K562 (cell line): Measurements from ENCODE around the gene BNIP5. TPM values are rescaled to one million over a fixed set of nuclear protein-coding genes. Genes with fewer than 3 reads are reported as not detected.

ENCODE experiments used
- BRCA1 ChIP-seq, 2 experiments: fragments of 450-650 bp in 1 of 2; sonication (generic) in 1 of 2; formaldehyde crosslinking in 1 of 2; IDR thresholded peaks; 2 replicates each; pipeline versions ENCODE4 v1.5.0 to v1.6.1; 2017 to 2020; ENCODE audit warnings: mild to moderate bottlenecking in 1 of 2, missing genetic modification reagents in 1 of 2
- CBX5 ChIP-seq: IDR thresholded peaks from 2 replicates; pipeline ENCODE4 v1.6.1; 2014; ENCODE audit warnings: low read depth, borderline replicate concordance
- EZH2 ChIP-seq: IDR thresholded peaks from 2 replicates; pipeline ENCODE4 v1.6.1; 2012; ENCODE audit warnings: low read depth, mild to moderate bottlenecking, inconsistent platforms, low read length, borderline replicate concordance
- FOXM1 ChIP-seq, 2 experiments: fragments of 450-650 bp in 1 of 2; sonication (generic) in 1 of 2; formaldehyde crosslinking in 1 of 2; IDR thresholded peaks; 2 replicates each; pipeline versions ENCODE4 v1.6.1 to v1.9.0; 2017 to 2022; ENCODE audit warnings: low read depth in 2 of 2, mild to moderate bottlenecking in 2 of 2, missing genetic modification reagents in 1 of 2, moderate library complexity in 1 of 2
- FUS ChIP-seq: fragments of 200-400 bp; formaldehyde crosslinking; optimal IDR thresholded peaks from 2 replicates; pipeline ENCODE3; 2017; ENCODE audit warnings: low read depth, low read length
- KDM1A ChIP-seq, 2 experiments: fragments of 450-650 bp; IDR thresholded peaks; 2 replicates each; pipeline ENCODE4 v1.6.1; 2016; ENCODE audit warnings: mild to moderate bottlenecking in 2 of 2
- NCOA1 ChIP-seq: fragments of 450-650 bp; IDR thresholded peaks from 2 replicates; pipeline ENCODE4 v1.6.1; 2016; ENCODE audit warnings: low read depth
- NFIX ChIP-seq: fragments of 250-450 bp; sonication (Bioruptor Pico); IDR thresholded peaks from 2 replicates; pipeline ENCODE4 v1.4.0; 2020; ENCODE audit warnings: low read depth, mild to moderate bottlenecking, moderate library complexity
- NR2C1 ChIP-seq, 2 experiments: fragments of 450-650 bp; IDR thresholded peaks; 2 replicates each; pipeline ENCODE4 v1.6.1; 2017; ENCODE audit warnings: mild to moderate bottlenecking in 2 of 2, antibody characterized with exemption in 1 of 2, inconsistent platforms in 1 of 2, missing compliant biosample characterization in 1 of 2, missing genetic modification characterization in 1 of 2
- RBM25 ChIP-seq: fragments of 200-400 bp; formaldehyde crosslinking; IDR thresholded peaks from 2 replicates; pipeline ENCODE4 v1.6.1; 2018; ENCODE audit warnings: low read length, low read depth, moderate library complexity; ENCODE audit not compliant: severe bottlenecking
- SNIP1 ChIP-seq: fragments of 450-650 bp; IDR thresholded peaks from 2 replicates; pipeline ENCODE4 v1.7.1; 2017; ENCODE audit warnings: low read depth, mild to moderate bottlenecking
- ZBTB49 ChIP-seq: sonication (generic); formaldehyde crosslinking; IDR thresholded peaks from 2 replicates; pipeline ENCODE4 v1.8.0; 2022; ENCODE audit warnings: missing genetic modification reagents, mild to moderate bottlenecking, borderline replicate concordance
- ZBTB7A ChIP-seq: IDR thresholded peaks from 2 replicates; pipeline ENCODE4 v1.6.1; 2011; ENCODE audit warnings: low read depth, mild to moderate bottlenecking, low read length, moderate library complexity, borderline replicate concordance; ENCODE audit not compliant: control insufficient read depth
- ZZZ3 ChIP-seq: fragments of 450-650 bp; IDR thresholded peaks from 2 replicates; pipeline ENCODE4 v1.6.1; 2016; ENCODE audit warnings: antibody characterized with exemption, mild to moderate bottlenecking, moderate library complexity
- polyA plus RNA-seq, 8 experiments: library from polyadenylated mRNA; depleted of rRNA in 4 of 8; stranded (reverse) in 5 of 8; unstranded in 3 of 8; fragments of >200 nt; fragmentation: Nextera tagmentation in 2 of 8; fragmentation: Illumina TruSeq in 1 of 8; extraction: Ambion mirVana in 2 of 8; extraction: Trizol in 1 of 8; gene quantifications; 2 replicates each; pipeline versions ENCODE4 v1.2.1 to v1.2.3, GENCODE V29; 2011 to 2014; ENCODE audit warnings: inconsistent platforms in 1 of 8, missing spikeins in 1 of 8
- total RNA-seq, 7 experiments: library from RNA; depleted of rRNA in 6 of 7; stranded (reverse); fragments of >200 nt in 6 of 7; fragmentation: Illumina TruSeq in 2 of 7; extraction: Trizol in 2 of 7; gene quantifications; 2 replicates each; pipeline versions ENCODE4 v1.2.1 to v1.2.3, GENCODE V29; 2011 to 2021; ENCODE audit warnings: low replicate concordance in 1 of 7

Gene BNIP5
- total and polyA plus RNA-seq, 9 of the 15 experiments (the other 6 are each of a cell fraction or from before 2014, with no cell fraction given): not detected

- TF ChIP-seq ZBTB49 (CRISPR knock-in tag): no peak
- TF ChIP-seq FOXM1 (IDR thresholded peaks at IDR 0.05; ENCODE audit: low read depth): no peak
- TF ChIP-seq FOXM1 (CRISPR knock-in tag; IDR thresholded peaks at IDR 0.05; ENCODE audit: low read depth): no peak
- no peak for TF ChIP-seq CBX5
- TF ChIP-seq EZH2: no peak
- TF ChIP-seq SNIP1: no peak
- TF ChIP-seq NR2C1 (IDR thresholded peaks at IDR 0.05): no peak
- no peak for TF ChIP-seq NR2C1 (tag; IDR thresholded peaks at IDR 0.05)
- no peak for TF ChIP-seq BRCA1 (IDR thresholded peaks at IDR 0.05)
- TF ChIP-seq BRCA1 (CRISPR knock-in tag; IDR thresholded peaks at IDR 0.05): no peak
- no peak for TF ChIP-seq ZBTB7A
- no peak for TF ChIP-seq NCOA1
- TF ChIP-seq RBM25: peak; percentile 86
- TF ChIP-seq ZZZ3: no peak
- TF ChIP-seq FUS: no peak
- TF ChIP-seq KDM1A (IDR thresholded peaks at IDR 0.05): peak; percentile 79
- TF ChIP-seq NFIX: no peak
These were observed 15.9 kb upstream of the BNIP5 start (continued) for GRCh38 chr6:36352477-36353157.
